Activated CD8-positive, alpha-beta T cell treated with anti-CD3 and anti-CD28 coated beads for 36 hours (primary cell): ENCODE measurements around the gene HACD2. TPM values are rescaled to one million over a fixed set of nuclear protein-coding genes. Genes with fewer than 3 reads are reported as not detected.

Experiments used
- ATAC-seq: fragments of 200-7000 bp; cut with Tn5 transposase; one replicate; pipeline ENCODE4 v1.10.0; 2021; ENCODE audit warnings: mild to moderate bottlenecking, moderate library complexity
- CTCF ChIA-PET: fragments of 350-600 bp; sonication (Branson Sonifier 250); formaldehyde crosslinking; loops from one replicate; lab custom pipeline; 2021; ENCODE audit warnings: antibody characterized with exemption; lab: Charles Lee
- POLR2A ChIA-PET: fragments of 350-600 bp; sonication (Branson Sonifier 250); formaldehyde crosslinking; loops from one replicate; lab custom pipeline; 2021; ENCODE audit warnings: antibody characterized with exemption; lab: Charles Lee
- DNase-seq: peaks from one replicate; pipeline ENCODE4 v3.0.0-alpha.2; 2020
- H3K27ac Mint-ChIP-seq: one replicate; pipeline ENCODE4 v1.8.0; 2021; ENCODE audit warnings: mild to moderate bottlenecking, mixed read lengths
- H3K27me3 Mint-ChIP-seq: one replicate; pipeline ENCODE4 v1.8.0; 2021; ENCODE audit warnings: mixed read lengths
- H3K36me3 Mint-ChIP-seq: one replicate; pipeline ENCODE4 v1.8.0; 2021; ENCODE audit warnings: low read depth, mixed read lengths
- H3K4me1 Mint-ChIP-seq: one replicate; pipeline ENCODE4 v1.8.0; 2021; ENCODE audit warnings: low read depth, mixed read lengths
- H3K4me3 Mint-ChIP-seq: one replicate; pipeline ENCODE4 v1.8.0; 2021; ENCODE audit warnings: mild to moderate bottlenecking, moderate library complexity, mixed read lengths
- H3K9me3 Mint-ChIP-seq: one replicate; pipeline ENCODE4 v1.8.0; 2021; ENCODE audit warnings: mixed read lengths
- intact Hi-C: fragments of 100-400 bp; cut with micrococcal nuclease; formaldehyde crosslinking; loops from one replicate; pipeline ENCODE4 v1.10.0; 2022
- total RNA-seq, 2 experiments: library from RNA; stranded (reverse); gene quantifications; one replicate each; pipeline ENCODE4 v1.2.3, GENCODE V29; 2021
- TF ChIP-seq, protein P1 (sequence below): fragments of 200-600 bp; IDR thresholded peaks from one replicate; pipeline ENCODE4 v1.8.0; 2022; ENCODE audit warnings: antibody characterized with exemption, mild to moderate bottlenecking

HACD2 gene
- total RNA-seq, 2 experiments from 2014 or later, result 25.1 to 26.9 TPM

DNA sequence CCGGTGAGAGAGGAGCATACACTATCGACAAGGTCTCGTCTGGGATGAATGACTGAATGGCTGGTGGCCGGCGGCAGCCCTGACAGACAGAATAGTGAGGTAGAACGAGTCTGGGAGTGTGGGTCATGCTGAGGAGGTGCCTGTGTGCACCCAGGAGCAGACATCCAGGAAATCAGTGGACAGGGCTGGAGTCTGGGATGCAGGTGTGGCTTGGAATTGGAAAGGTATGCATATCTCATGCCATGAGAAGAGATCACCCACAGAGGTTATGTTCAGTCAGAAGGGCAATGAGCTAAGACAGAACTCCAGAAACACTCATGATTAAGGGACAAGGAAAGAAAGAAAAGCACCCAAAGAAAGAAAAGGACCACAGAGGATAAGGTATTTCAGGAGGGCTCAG is 20.8 kb downstream of the HACD2 start:
- no peak overlapping the region for H3K4me3 Mint-ChIP-seq
- CTCF ChIA-PET, result interaction anchor here (1.8 kb wide), 1 partner anchor 10 kb away, joined by 4 read pairs; no protein-coding TSS in a partner anchor
- DNase-seq (no peak), ATAC-seq (no peak)
- H3K4me1 Mint-ChIP-seq, result peaks cover 11% of the 10 kb centered on the region
- H3K9me3 Mint-ChIP-seq, result no peaks in the 10 kb centered on the region
- TF ChIP-seq, protein P1, sequence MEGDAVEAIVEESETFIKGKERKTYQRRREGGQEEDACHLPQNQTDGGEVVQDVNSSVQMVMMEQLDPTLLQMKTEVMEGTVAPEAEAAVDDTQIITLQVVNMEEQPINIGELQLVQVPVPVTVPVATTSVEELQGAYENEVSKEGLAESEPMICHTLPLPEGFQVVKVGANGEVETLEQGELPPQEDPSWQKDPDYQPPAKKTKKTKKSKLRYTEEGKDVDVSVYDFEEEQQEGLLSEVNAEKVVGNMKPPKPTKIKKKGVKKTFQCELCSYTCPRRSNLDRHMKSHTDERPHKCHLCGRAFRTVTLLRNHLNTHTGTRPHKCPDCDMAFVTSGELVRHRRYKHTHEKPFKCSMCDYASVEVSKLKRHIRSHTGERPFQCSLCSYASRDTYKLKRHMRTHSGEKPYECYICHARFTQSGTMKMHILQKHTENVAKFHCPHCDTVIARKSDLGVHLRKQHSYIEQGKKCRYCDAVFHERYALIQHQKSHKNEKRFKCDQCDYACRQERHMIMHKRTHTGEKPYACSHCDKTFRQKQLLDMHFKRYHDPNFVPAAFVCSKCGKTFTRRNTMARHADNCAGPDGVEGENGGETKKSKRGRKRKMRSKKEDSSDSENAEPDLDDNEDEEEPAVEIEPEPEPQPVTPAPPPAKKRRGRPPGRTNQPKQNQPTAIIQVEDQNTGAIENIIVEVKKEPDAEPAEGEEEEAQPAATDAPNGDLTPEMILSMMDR, result no peak
- POLR2A ChIA-PET, result no interaction called here
- no peak overlapping the region for H3K27ac Mint-ChIP-seq
- H3K36me3 Mint-ChIP-seq, result peaks cover 1% of the 10 kb centered on the region
- H3K27me3 Mint-ChIP-seq, result no peaks in the 10 kb centered on the region
- intact Hi-C loops, result no loop called here

DNA sequence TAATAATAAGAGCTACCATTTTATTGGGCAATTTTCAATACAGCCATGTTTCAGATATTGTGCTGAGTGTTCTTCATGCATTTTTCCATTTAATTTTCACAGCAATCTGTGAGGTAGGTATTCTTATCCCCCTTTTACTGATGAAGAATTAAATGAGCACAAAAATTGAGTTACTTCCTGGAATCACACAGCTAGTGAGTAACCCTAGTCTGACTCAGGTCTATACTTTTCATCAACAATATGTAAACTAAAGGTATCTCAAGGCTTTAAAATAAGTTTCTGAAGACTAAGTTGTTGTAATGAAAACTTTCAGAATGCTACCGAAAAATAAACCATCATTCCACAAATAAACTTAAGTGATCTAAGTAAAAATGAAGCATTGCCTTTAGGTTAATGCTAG is 22.3 kb downstream of the HACD2 start:
- no peaks in the 10 kb centered on the region for H3K27me3 Mint-ChIP-seq

DNA sequence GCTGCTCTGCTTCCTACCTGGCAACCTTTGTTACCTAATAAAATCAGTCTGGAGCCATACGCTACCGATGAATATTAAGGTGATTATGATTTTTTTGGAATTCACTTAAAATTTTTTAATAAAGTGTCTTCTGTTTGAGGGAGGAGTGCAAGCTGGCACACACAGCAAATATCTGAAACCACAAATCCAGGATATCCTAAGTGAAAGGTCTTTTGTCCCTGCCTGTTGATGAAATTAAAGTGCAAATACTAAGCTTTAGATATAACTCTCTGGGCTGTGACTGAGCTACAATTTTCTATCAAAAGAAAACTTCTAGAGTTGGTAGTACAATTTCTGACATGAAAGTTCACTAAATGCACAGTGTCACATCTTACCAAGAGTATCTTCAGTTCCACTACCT is 23.7 kb downstream of the HACD2 start:
- intact Hi-C loops, result no loop called here

More for the DNA sequence above, 22.3 kb downstream of the HACD2 start:
- H3K4me3 Mint-ChIP-seq, result no peak overlapping the region
- peaks cover 11% of the 10 kb centered on the region for H3K4me1 Mint-ChIP-seq
- ATAC-seq (no peak), DNase-seq (no peak)
- POLR2A ChIA-PET, result interaction anchor here (1.1 kb wide), 1 partner anchor 9 kb away, joined by 3 read pairs; no protein-coding TSS in a partner anchor
- no peaks in the 10 kb centered on the region for H3K9me3 Mint-ChIP-seq
- no peak overlapping the region for H3K27ac Mint-ChIP-seq
- CTCF ChIA-PET, result interaction anchor here (0.8 to 1.3 kb wide), 6 partner anchors 9 to 209 kb away, joined by 3 to 4 read pairs (median 3); no protein-coding TSS in a partner anchor
- intact Hi-C loops, result no loop called here
- H3K36me3 Mint-ChIP-seq, result peaks cover 1% of the 10 kb centered on the region
- TF ChIP-seq, protein P1, result no peak

DNA sequence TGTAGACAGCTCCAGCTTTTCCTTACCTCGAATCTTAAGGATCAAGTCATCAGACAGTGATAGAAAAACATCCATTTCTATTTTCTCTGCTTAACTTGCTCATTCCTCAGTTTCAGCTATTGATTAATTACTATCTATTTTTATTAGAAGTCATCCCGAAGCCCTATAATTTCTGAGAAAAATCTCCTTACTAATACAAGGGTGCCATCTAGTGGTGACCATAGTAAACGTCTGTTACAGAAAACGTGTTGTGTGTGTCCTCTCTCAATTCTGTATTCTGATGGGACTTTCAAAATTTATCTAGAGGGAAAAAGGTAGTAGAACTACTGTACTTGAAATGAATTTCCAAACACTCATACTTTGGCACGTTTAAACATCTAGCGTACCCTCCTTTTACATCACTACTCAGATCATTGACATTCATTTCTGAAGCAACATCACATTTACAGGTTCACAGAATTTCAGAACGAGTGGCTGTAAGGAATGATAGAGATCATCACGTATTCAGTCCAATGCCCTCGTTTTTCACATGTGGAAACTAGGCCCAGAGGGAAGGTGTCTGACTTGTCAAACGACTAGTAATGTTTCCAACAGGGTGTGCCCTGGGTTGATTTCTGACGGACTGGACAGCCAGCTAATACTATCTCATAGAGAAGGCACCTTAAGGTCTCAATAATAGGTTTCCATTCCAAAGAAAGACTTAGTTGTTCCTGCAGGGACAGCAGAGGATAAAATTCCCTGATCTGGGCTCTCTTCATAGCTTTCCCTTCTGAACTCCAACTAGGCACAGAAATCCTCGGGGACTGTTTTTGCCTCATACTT is 25.6 kb downstream of the HACD2 start:
- ATAC-seq, result no peak
- ChIA-PET CTCF (interaction anchor here (0.6 to 4.0 kb wide), 46 partner anchors 10 to 248 kb away, joined by 3 to 57 read pairs (median 4); partner anchors contain the start of genes ADCY5 and HACD2), POLR2A (interaction anchor here (1.3 kb wide), 1 partner anchor 12 kb away, joined by 4 read pairs; no protein-coding TSS in a partner anchor)
- TF ChIP-seq, protein P1, result peak; percentile 89
- no peak overlapping the region for H3K27ac Mint-ChIP-seq
- intact Hi-C loops, result loop anchor here (2.0 kb wide), 1 partner anchor 230 kb away; no protein-coding TSS in a partner anchor
- H3K4me1 Mint-ChIP-seq, result peaks cover 11% of the 10 kb centered on the region
- no peaks in the 10 kb centered on the region for H3K27me3 Mint-ChIP-seq
- H3K9me3 Mint-ChIP-seq, result peaks cover 2% of the 10 kb centered on the region
- H3K36me3 Mint-ChIP-seq, result peaks cover 18% of the 10 kb centered on the region
- peak; percentile 11 for DNase-seq
- H3K4me3 Mint-ChIP-seq, result no peak overlapping the region

More for the DNA sequence above, 23.7 kb downstream of the HACD2 start:
- H3K27me3 Mint-ChIP-seq, result no peaks in the 10 kb centered on the region
- no peak overlapping the region for H3K27ac Mint-ChIP-seq
- ChIA-PET POLR2A (no interaction called here), CTCF (interaction anchor here (0.6 to 4.0 kb wide), 7 partner anchors 8 to 232 kb away, joined by 3 to 57 read pairs (median 6); no protein-coding TSS in a partner anchor)
- peaks cover 6% of the 10 kb centered on the region for H3K36me3 Mint-ChIP-seq
- TF ChIP-seq, protein P1, result no peak
- H3K4me3 Mint-ChIP-seq, result no peak overlapping the region
- DNase-seq (no peak), ATAC-seq (no peak)
- no peaks in the 10 kb centered on the region for H3K9me3 Mint-ChIP-seq
- H3K4me1 Mint-ChIP-seq, result peaks cover 11% of the 10 kb centered on the region
